H1 (cell line): ENCODE data around the gene ITPKB. TPM values are rescaled to one million over a fixed set of nuclear protein-coding genes. Genes with fewer than 3 reads are reported as not detected.

Experiments used
- CTCF ChIA-PET: fragments of 300-600 bp; sonication (Branson Sonifier 250); formaldehyde crosslinking; loops from one replicate; lab custom pipeline; 2021; ENCODE audit not compliant: partially characterized antibody; lab: Charles Lee
- POLR2A ChIA-PET: fragments of 300-600 bp; sonication (Branson Sonifier 250); formaldehyde crosslinking; loops from one replicate; lab custom pipeline; 2021; ENCODE audit warnings: inconsistent platforms; ENCODE audit not compliant: partially characterized antibody; lab: Charles Lee
- DNase-seq, 2 experiments: peaks; one replicate each; pipeline versions ENCODE4 v3.0.0 to v3.0.0-alpha.2; 2010 to 2022; ENCODE audit warnings: low spot score in 2 of 2, low read depth in 1 of 2, mixed read lengths in 1 of 2
- FAIRE-seq: peaks from 2 replicates; lab custom pipeline; 2011; peaks lifted over from hg19 to GRCh38; lab: Jason Lieb, UNC
- H2AFZ ChIP-seq: 2 replicates; pipeline ENCODE4 v1.8.1; 2012; ENCODE audit warnings: low read length, inconsistent platforms
- H2AK5ac ChIP-seq: 2 replicates; pipeline ENCODE4 v1.6.1; 2013; ENCODE audit warnings: low read depth, low read length
- H2BK120ac ChIP-seq: replicated peaks from 2 replicates; pipeline ENCODE3; 2013; ENCODE audit warnings: low read depth, low read length, inconsistent platforms
- H2BK12ac ChIP-seq: 2 replicates; pipeline ENCODE4 v1.6.1; 2013; ENCODE audit warnings: low read depth, low read length
- H2BK15ac ChIP-seq: 2 replicates; pipeline ENCODE4 v1.6.1; 2013; ENCODE audit warnings: low read length
- H2BK20ac ChIP-seq: 2 replicates; pipeline ENCODE4 v1.6.1; 2013; ENCODE audit warnings: low read length
- H2BK5ac ChIP-seq: 2 replicates; pipeline ENCODE4 v1.6.1; 2013; ENCODE audit warnings: low read depth, low read length
- H3K14ac ChIP-seq: 2 replicates; pipeline ENCODE4 v1.6.1; 2013; ENCODE audit warnings: inconsistent platforms; ENCODE audit not compliant: insufficient read length
- H3K18ac ChIP-seq: 2 replicates; pipeline ENCODE4 v1.6.1; 2013; ENCODE audit warnings: low read length; ENCODE audit errors: extremely low read depth
- H3K23ac ChIP-seq: 2 replicates; pipeline ENCODE4 v1.6.1; 2013; ENCODE audit warnings: inconsistent platforms; ENCODE audit not compliant: insufficient read length
- H3K23me2 ChIP-seq: 2 replicates; pipeline ENCODE4 v1.6.1; 2013; ENCODE audit warnings: low read depth, low read length
- H3K27ac ChIP-seq: 2 replicates; pipeline ENCODE4 v1.6.1; 2011; ENCODE audit warnings: low read depth, low read length, inconsistent platforms
- H3K27me3 ChIP-seq, 4 experiments: replicated peaks in 1 of 4; 1 replicate in 1 of 4; 2 replicates in 3 of 4; pipeline versions ENCODE4 v1.6.1 to v1.8.1; 2011 to 2013; ENCODE audit warnings: low read length in 3 of 4, mild to moderate bottlenecking in 3 of 4, inconsistent platforms in 2 of 4, mixed read lengths in 2 of 4, moderate library complexity in 1 of 4; ENCODE audit not compliant: control insufficient read depth in 3 of 4, insufficient read depth in 3 of 4; ENCODE audit errors: extremely low read depth in 1 of 4
- H3K36me3 ChIP-seq, 4 experiments: 2 replicates each; pipeline versions ENCODE4 v1.6.1 to v1.8.1; 2011 to 2013; ENCODE audit warnings: mild to moderate bottlenecking in 4 of 4, low read length in 3 of 4, moderate library complexity in 2 of 4, control low read depth in 1 of 4, inconsistent platforms in 1 of 4; ENCODE audit not compliant: insufficient read depth in 4 of 4, control insufficient read depth in 2 of 4
- H3K4ac ChIP-seq: replicated peaks from 2 replicates; pipeline ENCODE3; 2013; ENCODE audit warnings: low read length, low read depth, mixed read lengths, inconsistent platforms; ENCODE audit not compliant: insufficient read length
- H3K4me1 ChIP-seq, 4 experiments: replicated peaks in 1 of 4; 1 replicate in 1 of 4; 2 replicates in 3 of 4; pipeline versions ENCODE4 v1.6.1 to v1.8.1; 2011 to 2013; ENCODE audit warnings: low read length in 3 of 4, inconsistent platforms in 2 of 4, mixed read lengths in 1 of 4; ENCODE audit not compliant: insufficient read depth in 4 of 4, control insufficient read depth in 3 of 4
- H3K4me2 ChIP-seq, 2 experiments: 2 replicates each; pipeline versions ENCODE4 v1.6.1 to v1.8.1; 2011 to 2013; ENCODE audit warnings: low read depth in 2 of 2, low read length in 2 of 2, control low read depth in 1 of 2, inconsistent platforms in 1 of 2, mild to moderate bottlenecking in 1 of 2; ENCODE audit not compliant: insufficient read depth in 1 of 2
- H3K4me3 ChIP-seq, 4 experiments: fragments of 200-600, 300-600 bp in 1 of 4; sonication (generic), shearing (Covaris generic), sonication (Bioruptor Twin) in 1 of 4; 2 replicates each; pipeline versions ENCODE4 v1.5.1 to v1.8.1; 2011 to 2016; ENCODE audit warnings: low read length in 4 of 4, low read depth in 3 of 4, control low read depth in 2 of 4, inconsistent platforms in 2 of 4, mild to moderate bottlenecking in 2 of 4, mixed read lengths in 1 of 4, moderate library complexity in 1 of 4; ENCODE audit not compliant: insufficient read depth in 2 of 4; ENCODE audit errors: extremely low read depth in 1 of 4
- H3K56ac ChIP-seq: replicated peaks from 2 replicates; pipeline ENCODE3; 2013; ENCODE audit warnings: low read depth, mild to moderate bottlenecking, mixed read lengths, low read length, inconsistent platforms; ENCODE audit not compliant: insufficient read length
- H3K79me1 ChIP-seq: 2 replicates; pipeline ENCODE4 v1.6.1; 2013; ENCODE audit warnings: low read depth, low read length, control low read depth
- H3K79me2 ChIP-seq, 2 experiments: 2 replicates each; pipeline versions ENCODE4 v1.6.1 to v1.8.1; 2012 to 2013; ENCODE audit warnings: low read length in 2 of 2, mild to moderate bottlenecking in 2 of 2, inconsistent platforms in 1 of 2; ENCODE audit not compliant: insufficient read depth in 2 of 2, control insufficient read depth in 1 of 2
- H3K9ac ChIP-seq, 4 experiments: replicated peaks in 1 of 4; 1 replicate in 1 of 4; 2 replicates in 3 of 4; pipeline versions ENCODE4 v1.6.1 to v1.8.1; 2011 to 2013; ENCODE audit warnings: low read depth in 3 of 4, low read length in 3 of 4, control low read depth in 2 of 4, mild to moderate bottlenecking in 2 of 4, moderate library complexity in 2 of 4, inconsistent platforms in 1 of 4; ENCODE audit errors: extremely low read depth in 1 of 4
- H3K9me3 ChIP-seq, 2 experiments: 2 replicates each; pipeline versions ENCODE4 v1.6.1 to v1.8.1; 2012 to 2013; ENCODE audit warnings: mild to moderate bottlenecking in 2 of 2, moderate library complexity in 2 of 2, control low read depth in 1 of 2, inconsistent platforms in 1 of 2, low read depth in 1 of 2, low read length in 1 of 2, mixed read lengths in 1 of 2; ENCODE audit not compliant: insufficient read depth in 2 of 2
- H4K20me1 ChIP-seq, 2 experiments: replicated peaks in 1 of 2; 2 replicates each; pipeline versions ENCODE3 to v1.8.1; 2011 to 2013; ENCODE audit warnings: inconsistent platforms in 2 of 2, low read length in 2 of 2, mild to moderate bottlenecking in 1 of 2; ENCODE audit not compliant: insufficient read depth in 2 of 2, control insufficient read depth in 1 of 2
- H4K5ac ChIP-seq: 2 replicates; pipeline ENCODE4 v1.6.1; 2013; ENCODE audit warnings: low read length, low read depth, mixed read lengths, inconsistent platforms; ENCODE audit not compliant: insufficient read length
- H4K8ac ChIP-seq: 2 replicates; pipeline ENCODE4 v1.8.0; 2013; ENCODE audit warnings: mild to moderate bottlenecking, moderate library complexity, low read length, inconsistent platforms; ENCODE audit not compliant: insufficient read depth; ENCODE audit errors: extremely low read depth
- H4K91ac ChIP-seq: replicated peaks from 2 replicates; pipeline ENCODE3; 2013; ENCODE audit warnings: low read length, mixed read lengths, inconsistent platforms; ENCODE audit not compliant: insufficient read length
- ASH2L ChIP-seq: fragments of 200-600, 300-600 bp; sonication (generic); IDR thresholded peaks from one replicate; pipeline ENCODE4 v1.7.1; 2017; ENCODE audit warnings: low read length
- BACH1 ChIP-seq: IDR thresholded peaks from 2 replicates; pipeline ENCODE4 v1.6.1; 2012; ENCODE audit warnings: low read length, improper control_type of control experiment
- GTF2F1 ChIP-seq: IDR thresholded peaks from 2 replicates; pipeline ENCODE4 v1.6.1; 2012; ENCODE audit warnings: low read depth, low read length, improper control_type of control experiment, borderline replicate concordance
- JUND ChIP-seq: IDR thresholded peaks from 2 replicates; pipeline ENCODE4 v1.6.1; 2011; ENCODE audit warnings: mild to moderate bottlenecking, improper control_type of control experiment, low read length
- PHF8 ChIP-seq: fragments of 200-600 bp; sonication (generic); conservative IDR thresholded peaks from 2 replicates; pipeline ENCODE4 v1.7.1; 2012; ENCODE audit warnings: low read depth, mild to moderate bottlenecking, inconsistent platforms, low read length, moderate library complexity
- WGBS, 2 experiments: shearing (Covaris generic) in 1 of 2; methylation state at CpG; one replicate each; pipeline versions ENCODE4 v1.1.6 to v1.1.7; 2013 to 2015; ENCODE audit warnings: low lambda C conversion rate in 2 of 2, mixed read lengths in 2 of 2, inconsistent platforms in 1 of 2, low coverage in 1 of 2, missing lambda C conversion rate in 1 of 2; ENCODE audit not compliant: insufficient replicate concordance in 2 of 2, insufficient coverage in 1 of 2, insufficient read length in 1 of 2; ENCODE audit errors: extremely low coverage in 1 of 2, missing lambda C conversion rate in 1 of 2; 5-methylcytosine and 5-hydroxymethylcytosine counted together
- polyA plus RNA-seq, 7 experiments: library from polyadenylated mRNA; depleted of rRNA in 3 of 7; stranded (reverse) in 5 of 7; unstranded in 2 of 7; fragments of >200 nt in 5 of 7; fragments of 200-250 nt in 2 of 7; gene quantifications; 1 replicate in 5 of 7; 2 replicates in 1 of 7; 4 replicates in 1 of 7; pipeline versions ENCODE4 v1.2.1 to v1.2.3, GENCODE V29; 2011 to 2013; ENCODE audit warnings: missing spikeins in 2 of 7, mixed read lengths in 2 of 7
- total RNA-seq: library from RNA; stranded (reverse); fragmentation: NEBNext Ultra II Directional; extraction: Animal tissue kit (Norgen Biotek cat#: 25700); gene quantifications from 2 replicates; pipeline ENCODE4 v1.2.1, GENCODE V29; 2021

Gene ITPKB
- total and polyA plus RNA-seq, 2 of the 8 experiments (the other 6 are each of a cell fraction or from before 2014, with no cell fraction given) = 1.7 to 4.8 TPM

- ChIA-PET CTCF (interaction anchor here (0.7 to 14.1 kb wide), 2 partner anchors 109 to 196 kb away, joined by 4 to 184 read pairs; partner anchors contain the start of gene ITPKB), POLR2A (no interaction called here)
- H3K4ac ChIP-seq = no peak overlapping the region
- no peaks in the 10 kb centered on the region; a peak in 1 of 7 replicates for H3K4me1 ChIP-seq
- H3K79me1 ChIP-seq = no peaks in the 10 kb centered on the region
- no peaks in the 10 kb centered on the region for H3K36me3 ChIP-seq
- H3K9ac ChIP-seq = no peak overlapping the region
- H3K56ac ChIP-seq = no peak overlapping the region
- no peak overlapping the region for H2AK5ac ChIP-seq
- WGBS, 2 experiments = 84% methylated on average over 6 of the region's 6 CpGs; no CpG with 5 or more reads in 1 of the 2 experiments
- TF ChIP-seq GTF2F1 (no peak), PHF8 (no peak), ASH2L (no peak), JUND (no peak), BACH1 (no peak)
- H3K14ac ChIP-seq = no peak overlapping the region
- H2AFZ ChIP-seq = no peak overlapping the region
- no peaks in the 10 kb centered on the region for H3K23me2 ChIP-seq
- no peak overlapping the region for H2BK20ac ChIP-seq
- no peak overlapping the region for H3K27ac ChIP-seq
- H3K4me3 ChIP-seq = no peak overlapping the region
- peaks cover 0 to 10% (median 10%) of the 10 kb centered on the region in 4 experiments; a peak in 6 of 7 replicates for H3K27me3 ChIP-seq
- no peak overlapping the region for H2BK15ac ChIP-seq
- no peak overlapping the region for H4K5ac ChIP-seq
- H3K18ac ChIP-seq = no peak overlapping the region
- H4K20me1 ChIP-seq = no peaks in the 10 kb centered on the region
- no peak overlapping the region for H3K4me2 ChIP-seq
- 0 out of 4 replicates have a peak, but pooled peaks cover 0 to 4% of the 10 kb centered on the region in 2 experiments for H3K9me3 ChIP-seq
- H3K23ac ChIP-seq = no peak overlapping the region
- no peak overlapping the region for H2BK12ac ChIP-seq
- no peak overlapping the region for H4K8ac ChIP-seq
- no peak overlapping the region for H2BK5ac ChIP-seq
- no peak overlapping the region for H4K91ac ChIP-seq
- no peak for FAIRE-seq
- no peak for DNase-seq
- H3K79me2 ChIP-seq = no peaks in the 10 kb centered on the region
- no peak overlapping the region for H2BK120ac ChIP-seq
These were observed 109.1 kb downstream of the ITPKB start for GRCh38 chr1:226629896-226630550.
